GM21423 (cell line): Measurements from ENCODE around the gene FRS3.
"Not testable (repeated sequence)": the region's sequence is repeated elsewhere in the genome, so short reads cannot be mapped to it uniquely, and the experiment has no call there.

Source experiments
- ATAC-seq: cut with Tn5 transposase; IDR thresholded peaks from one replicate; pipeline ENCODE4 v1.9.1; 2021; ENCODE audit warnings: mild to moderate bottlenecking, moderate library complexity; ENCODE audit not compliant: unreplicated experiment

The FRS3 gene

GRCh38 chr6:41770381-41771057 is 9.2 kb downstream of the FRS3 start:
- no peak for ATAC-seq

GRCh38 chr6:41769376-41769775 is 10.3 kb downstream of the FRS3 start:
- ATAC-seq = no peak

GRCh38 chr6:41768545-41769308 is 11.0 kb downstream of the FRS3 start:
- ATAC-seq = no peak

- no peak for ATAC-seq
Observed at GRCh38 chr6:41767112-41767833, 12.4 kb downstream of the FRS3 start.

- ATAC-seq = not testable (repeated sequence)
Observed at GRCh38 chr6:41766043-41766664, 13.5 kb downstream of the FRS3 start.

GRCh38 chr6:41763470-41763869 is 16.2 kb downstream of the FRS3 start:
- ATAC-seq = no peak

- ATAC-seq = no peak
Observed at GRCh38 chr6:41759905-41760579, 19.7 kb downstream of the FRS3 start.

- ATAC-seq = no peak
Observed at GRCh38 chr6:41759106-41759904, 20.4 kb downstream of the FRS3 start.

GRCh38 chr6:41758641-41759035 is 21.1 kb downstream of the FRS3 start:
- no peak for ATAC-seq

- ATAC-seq = no peak
Observed at GRCh38 chr6:41757931-41758640, 21.6 kb downstream of the FRS3 start.

GRCh38 chr6:41757271-41757670 is 22.4 kb downstream of the FRS3 start:
- no peak for ATAC-seq

GRCh38 chr6:41756354-41756753 is 23.3 kb downstream of the FRS3 start:
- ATAC-seq = no peak

- ATAC-seq = no peak
Observed at GRCh38 chr6:41755895-41756294, 23.8 kb downstream of the FRS3 start.

GRCh38 chr6:41750374-41750773 is 29.3 kb downstream of the FRS3 start:
- no peak for ATAC-seq

GRCh38 chr6:41748542-41748941 is 31.2 kb downstream of the FRS3 start:
- no peak for ATAC-seq

- ATAC-seq = no peak
Observed at GRCh38 chr6:41748102-41748477, 31.6 kb downstream of the FRS3 start.

- no peak for ATAC-seq
Observed at GRCh38 chr6:41747256-41748101, 32.2 kb downstream of the FRS3 start, which contains the start of gene PGC. Gene PGC (minus strand): TSS chr6:41747397. CDS start chr6:41747334, 63 bp downstream.

- ATAC-seq = no peak
Observed at GRCh38 chr6:41746107-41746506, 33.6 kb downstream of the FRS3 start.
